ENCODE data around the gene TRIM29. TPM values are rescaled to one million over a fixed set of nuclear protein-coding genes. Genes with fewer than 3 reads are reported as not detected.

The TRIM29 gene
- total RNA-seq, 2 experiments from 2014 or later = not detected

GRCh38 chr11:120134931-120135228 lies 3.0 kb downstream of the TRIM29 start:
- Mint-ChIP-seq H3K9me3 (no peaks in the 10 kb centered on the region), H3K27me3 (peaks cover 5% of the 10 kb centered on the region), H3K36me3 (ENCODE audit: low read depth) (no peaks in the 10 kb centered on the region), H3K4me1 (ENCODE audit: low read depth) (no peaks in the 10 kb centered on the region), H3K27ac (no peak overlapping the region), H3K4me3 (no peak overlapping the region)
- DNase-seq (no peak), ATAC-seq (ENCODE audit: poor library complexity) (no peak)
- Histone ChIP-seq H3K9me3 (ENCODE audit: control insufficient read depth in 1 of 2, insufficient read depth in 1 of 2, low read length in 2 of 2) (no peaks in the 10 kb centered on the region), H3K27ac (ENCODE audit: low read depth in 1 of 2, low read length in 2 of 2) (no peak overlapping the region), H3K36me3 (ENCODE audit: insufficient read depth, low read length) (no peaks in the 10 kb centered on the region), H3K4me1 (ENCODE audit: insufficient read depth, low read length) (no peaks in the 10 kb centered on the region), H3K27me3 (ENCODE audit: control insufficient read depth in 1 of 2, insufficient read depth in 2 of 2, low read length in 2 of 2) (no peaks in the 10 kb centered on the region), H3K4me3 (ENCODE audit: low read length) (no peak overlapping the region)
- no peak for TF ChIP-seq CTCF (IDR thresholded peaks at IDR 0.05)
- POLR2A ChIA-PET = no interaction called here
- CTCF ChIA-PET = no interaction called here
- intact Hi-C loops (cut with DNase I, micrococcal nuclease) = no loop called here

- POLR2A ChIA-PET = no interaction called here
- intact Hi-C loops (cut with DNase I, micrococcal nuclease) = no loop called here
- DNase-seq (peak in 1 of 14 experiments; percentile 11), ATAC-seq (ENCODE audit: poor library complexity) (no peak)
- Mint-ChIP-seq H3K27ac (no peak overlapping the region), H3K9me3 (no peaks in the 10 kb centered on the region), H3K36me3 (ENCODE audit: low read depth) (no peaks in the 10 kb centered on the region), H3K27me3 (peaks cover 5% of the 10 kb centered on the region), H3K4me1 (ENCODE audit: low read depth) (no peaks in the 10 kb centered on the region), H3K4me3 (no peak overlapping the region)
- Histone ChIP-seq H3K27ac (ENCODE audit: low read depth in 1 of 2, low read length in 2 of 2) (no peak overlapping the region), H3K9me3 (ENCODE audit: control insufficient read depth in 1 of 2, insufficient read depth in 1 of 2, low read length in 2 of 2) (no peaks in the 10 kb centered on the region), H3K36me3 (ENCODE audit: insufficient read depth, low read length) (no peaks in the 10 kb centered on the region), H3K4me3 (ENCODE audit: low read length) (no peak overlapping the region), H3K4me1 (ENCODE audit: insufficient read depth, low read length) (no peaks in the 10 kb centered on the region), H3K27me3 (ENCODE audit: control insufficient read depth in 1 of 2, insufficient read depth in 2 of 2, low read length in 2 of 2) (no peaks in the 10 kb centered on the region)
- CTCF ChIA-PET = no interaction called here
- no peak for TF ChIP-seq CTCF (IDR thresholded peaks at IDR 0.05)
Measured at GRCh38 chr11:120134106-120134930, 3.6 kb downstream of the TRIM29 start.

- ChIA-PET CTCF (no interaction called here), POLR2A (no interaction called here)
- no peaks in the 10 kb centered on the region for H3K36me3 ChIP-seq (ENCODE audit: insufficient read depth, low read length)
- TF ChIP-seq CTCF (IDR thresholded peaks at IDR 0.05) = no peak
- DNase-seq (peak in 1 of 14 experiments; percentile 12), ATAC-seq (ENCODE audit: poor library complexity) (no peak)
- intact Hi-C loops (cut with DNase I, micrococcal nuclease) = no loop called here
- H3K9me3 ChIP-seq (ENCODE audit: control insufficient read depth in 1 of 2, insufficient read depth in 1 of 2, low read length in 2 of 2) = no peaks in the 10 kb centered on the region
- H3K27me3 Mint-ChIP-seq = no peaks in the 10 kb centered on the region
- no peaks in the 10 kb centered on the region for H3K9me3 Mint-ChIP-seq
- H3K4me1 ChIP-seq (ENCODE audit: insufficient read depth, low read length) = no peaks in the 10 kb centered on the region
- no peak overlapping the region for H3K27ac Mint-ChIP-seq
- no peak overlapping the region for H3K4me3 Mint-ChIP-seq
- H3K27me3 ChIP-seq (ENCODE audit: control insufficient read depth in 1 of 2, insufficient read depth in 2 of 2, low read length in 2 of 2) = no peaks in the 10 kb centered on the region
- H3K27ac ChIP-seq (ENCODE audit: low read depth in 1 of 2, low read length in 2 of 2) = no peak overlapping the region
- no peaks in the 10 kb centered on the region for H3K4me1 Mint-ChIP-seq (ENCODE audit: low read depth)
- no peaks in the 10 kb centered on the region for H3K36me3 Mint-ChIP-seq (ENCODE audit: low read depth)
- no peak overlapping the region for H3K4me3 ChIP-seq (ENCODE audit: low read length)
Measured at GRCh38 chr11:120133216-120134105, 4.5 kb downstream of the TRIM29 start.

Measured in CD4-positive, alpha-beta T cell (primary cell).